Mucosa of stomach (tissue), 1 donor: ENCODE data around the gene NPBWR2.
"Not testable (repeated sequence)": the region's sequence is repeated elsewhere in the genome, so short reads cannot be mapped to it uniquely, and the experiment has no call there.

Experiments
- H3K27me3 ChIP-seq: one replicate; pipeline ENCODE4 v1.7.0; 2013; ENCODE audit warnings: mild to moderate bottlenecking, low read length; ENCODE audit not compliant: control insufficient read depth, insufficient read depth
- H3K36me3 ChIP-seq: one replicate; pipeline ENCODE4 v1.7.0; 2013; ENCODE audit warnings: low read length; ENCODE audit not compliant: control insufficient read depth, insufficient read depth
- H3K4me1 ChIP-seq: one replicate; pipeline ENCODE4 v1.7.0; 2013; ENCODE audit warnings: mild to moderate bottlenecking, low read length; ENCODE audit not compliant: control insufficient read depth, insufficient read depth
- H3K4me3 ChIP-seq: one replicate; pipeline ENCODE4 v1.7.0; 2013; ENCODE audit warnings: low read length
- H3K9ac ChIP-seq: one replicate; pipeline ENCODE4 v1.7.0; 2013; ENCODE audit warnings: mild to moderate bottlenecking, low read length, moderate library complexity
- H3K9me3 ChIP-seq: one replicate; pipeline ENCODE4 v1.7.0; 2013; ENCODE audit warnings: mild to moderate bottlenecking, low read length, moderate library complexity; ENCODE audit not compliant: control insufficient read depth
- donor health status: Pancreatic carcinoma.

NPBWR2 gene

DNA sequence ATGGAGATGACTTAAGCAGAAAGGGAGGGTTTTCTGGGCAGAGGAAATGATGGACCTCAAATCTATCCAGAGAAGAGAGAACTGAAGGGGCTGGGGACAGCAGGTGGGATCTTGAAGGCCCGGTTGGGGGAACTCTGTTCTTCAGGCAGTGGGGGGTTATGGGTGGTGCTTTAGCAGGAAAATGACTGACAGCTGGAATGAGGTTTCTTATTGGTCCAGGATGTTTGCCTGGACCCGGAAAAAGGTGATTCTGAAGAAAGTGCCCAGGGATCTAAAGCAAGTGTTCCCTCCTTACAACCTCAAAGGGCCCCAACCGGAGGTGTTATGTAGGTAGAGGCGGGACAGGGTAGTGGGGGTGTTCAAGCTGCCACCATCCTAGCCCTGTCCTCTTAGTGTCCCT lies 11.9 kb downstream of the NPBWR2 start:
- Histone ChIP-seq H3K9me3 (no peaks in the 10 kb centered on the region), H3K9ac (no peak overlapping the region), H3K4me1 (no peaks in the 10 kb centered on the region), H3K27me3 (peaks cover 11% of the 10 kb centered on the region), H3K4me3 (no peak overlapping the region), H3K36me3 (no peaks in the 10 kb centered on the region)

DNA sequence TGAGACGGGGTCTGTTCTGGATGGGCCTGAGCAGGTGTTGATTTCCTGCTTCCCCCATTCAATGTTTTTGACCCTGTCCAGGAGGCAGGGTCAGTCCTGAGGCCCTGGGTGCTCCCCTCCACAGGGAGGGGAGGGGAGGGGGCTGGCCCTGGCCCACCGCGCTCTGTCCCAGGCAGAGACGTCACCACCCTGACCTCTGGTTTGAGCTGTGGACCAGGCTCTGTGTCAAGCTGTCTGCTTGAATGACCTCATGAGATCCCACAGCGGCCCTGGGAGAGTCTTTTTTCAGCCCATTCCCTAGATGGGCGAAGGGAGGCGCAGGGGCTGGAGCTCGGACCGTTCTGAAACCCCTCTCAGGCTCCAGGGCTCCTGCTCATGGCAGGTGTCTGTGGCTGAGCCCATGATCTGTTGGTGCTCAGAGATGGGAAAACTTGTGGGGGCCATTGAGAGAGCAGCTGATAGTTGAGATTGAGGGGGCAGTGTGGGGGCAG lies 14.3 kb downstream of the NPBWR2 start:
- Histone ChIP-seq H3K4me3 (no peak overlapping the region), H3K27me3 (peaks cover 6% of the 10 kb centered on the region), H3K9ac (no peak overlapping the region), H3K9me3 (no peaks in the 10 kb centered on the region), H3K4me1 (no peaks in the 10 kb centered on the region), H3K36me3 (no peaks in the 10 kb centered on the region)

DNA sequence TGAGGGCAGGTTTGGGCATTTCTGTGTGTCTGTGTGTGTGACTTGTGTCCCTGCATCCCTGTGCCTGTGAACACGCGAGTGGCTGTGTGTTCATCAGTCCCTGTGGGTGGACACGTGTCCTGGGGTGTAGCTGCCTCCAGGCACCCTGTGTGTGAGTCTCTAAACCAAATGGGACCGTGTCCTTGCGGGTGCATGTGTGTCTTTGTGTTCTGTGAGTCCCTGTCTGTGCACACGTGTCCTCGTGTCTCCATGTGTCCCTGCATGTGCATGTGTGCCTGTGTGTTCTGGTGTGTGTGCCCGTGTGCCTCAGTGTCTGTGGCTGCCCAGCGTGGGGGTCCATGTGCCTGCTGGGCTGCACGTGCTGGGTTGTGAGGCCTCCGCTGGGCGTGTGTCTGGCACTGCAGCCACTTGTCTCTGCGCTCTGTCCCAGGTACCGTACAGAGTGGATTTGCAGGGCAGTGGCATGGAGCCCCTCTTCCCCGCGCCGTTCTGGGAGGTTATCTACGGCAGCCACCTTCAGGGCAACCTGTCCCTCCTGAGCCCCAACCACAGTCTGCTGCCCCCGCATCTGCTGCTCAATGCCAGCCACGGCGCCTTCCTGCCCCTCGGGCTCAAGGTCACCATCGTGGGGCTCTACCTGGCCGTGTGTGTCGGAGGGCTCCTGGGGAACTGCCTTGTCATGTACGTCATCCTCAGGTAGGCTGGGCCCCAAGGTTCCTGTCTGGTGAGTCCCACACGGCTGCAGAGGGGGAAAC lies 14.9 kb downstream of the NPBWR2 start:
- H3K36me3 ChIP-seq = no peaks in the 10 kb centered on the region
- no peak overlapping the region for H3K4me3 ChIP-seq
- no peak overlapping the region for H3K9ac ChIP-seq
- H3K9me3 ChIP-seq = no peaks in the 10 kb centered on the region
- no peaks in the 10 kb centered on the region for H3K4me1 ChIP-seq
- peaks cover 6% of the 10 kb centered on the region for H3K27me3 ChIP-seq

DNA sequence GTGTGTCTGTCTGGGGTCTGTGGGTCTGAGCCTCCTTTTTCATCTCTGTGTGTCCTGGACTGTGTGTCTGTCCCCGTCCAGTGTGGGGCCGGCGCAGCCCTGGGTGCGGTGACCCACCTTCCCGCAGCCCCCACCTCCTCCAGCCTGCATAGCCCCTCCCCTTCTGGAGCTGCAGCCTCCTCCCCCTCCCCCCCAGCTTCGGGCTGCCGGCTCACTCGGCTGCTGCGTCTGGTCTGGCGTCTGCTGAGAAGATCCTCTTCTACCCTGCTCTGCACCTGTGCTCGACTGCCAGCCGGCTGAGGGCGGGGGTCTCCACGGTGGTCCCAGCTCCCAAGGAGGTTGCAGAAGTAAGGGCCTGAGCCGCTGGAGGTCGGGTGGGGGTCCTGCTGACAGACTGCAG lies 15.6 kb downstream of the NPBWR2 start:
- Histone ChIP-seq H3K9me3 (no peaks in the 10 kb centered on the region), H3K4me3 (no peak overlapping the region), H3K36me3 (no peaks in the 10 kb centered on the region), H3K4me1 (no peaks in the 10 kb centered on the region), H3K27me3 (peaks cover 6% of the 10 kb centered on the region), H3K9ac (no peak overlapping the region)

DNA sequence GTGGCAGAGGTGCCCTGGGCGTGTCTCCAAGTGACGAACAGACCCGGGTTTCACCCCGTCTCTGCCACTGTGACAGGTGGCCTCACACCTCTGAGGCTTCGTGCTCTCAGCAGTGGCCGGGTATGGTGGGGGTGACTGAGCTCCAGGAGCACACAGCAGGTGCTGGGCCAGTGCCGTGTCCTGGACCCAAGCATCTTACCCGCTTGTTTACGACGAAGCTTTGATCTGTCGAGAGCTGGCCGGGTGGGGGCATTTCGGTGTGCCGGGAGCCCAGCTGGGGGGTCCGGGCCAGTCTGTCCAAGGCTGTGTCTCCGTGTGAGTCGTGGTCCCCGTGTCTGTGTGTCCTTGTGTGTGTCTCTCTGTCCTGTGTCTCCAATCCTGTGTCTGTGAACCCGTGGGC lies 16.0 kb downstream of the NPBWR2 start:
- Histone ChIP-seq H3K9me3 (no peaks in the 10 kb centered on the region), H3K9ac (no peak overlapping the region), H3K36me3 (no peaks in the 10 kb centered on the region), H3K4me3 (no peak overlapping the region), H3K4me1 (no peaks in the 10 kb centered on the region), H3K27me3 (peaks cover 7% of the 10 kb centered on the region)

DNA sequence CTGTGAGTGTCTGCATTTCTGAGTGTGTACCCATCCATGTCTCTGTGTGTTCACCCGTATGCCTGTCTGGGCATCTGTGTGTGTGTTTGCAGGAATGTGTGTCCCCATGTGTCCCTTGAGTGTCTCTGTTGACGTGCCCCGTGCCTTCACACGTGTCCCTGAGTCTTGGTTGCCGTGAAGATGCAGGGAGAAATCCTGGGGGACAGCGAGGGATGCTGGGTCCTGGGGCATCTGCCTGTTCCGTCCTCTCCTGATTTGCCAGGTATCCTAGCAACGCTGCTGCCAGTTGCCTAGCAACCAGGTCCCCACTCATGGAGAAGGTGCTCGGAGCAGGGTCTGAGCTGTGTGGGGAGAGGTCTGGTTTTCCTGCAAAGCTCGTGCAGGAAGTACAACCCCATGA lies 17.2 kb downstream of the NPBWR2 start:
- no peaks in the 10 kb centered on the region for H3K36me3 ChIP-seq
- H3K4me3 ChIP-seq = no peak overlapping the region
- H3K4me1 ChIP-seq = no peaks in the 10 kb centered on the region
- H3K9ac ChIP-seq = no peak overlapping the region
- no peaks in the 10 kb centered on the region for H3K9me3 ChIP-seq
- peaks cover 17% of the 10 kb centered on the region for H3K27me3 ChIP-seq

DNA sequence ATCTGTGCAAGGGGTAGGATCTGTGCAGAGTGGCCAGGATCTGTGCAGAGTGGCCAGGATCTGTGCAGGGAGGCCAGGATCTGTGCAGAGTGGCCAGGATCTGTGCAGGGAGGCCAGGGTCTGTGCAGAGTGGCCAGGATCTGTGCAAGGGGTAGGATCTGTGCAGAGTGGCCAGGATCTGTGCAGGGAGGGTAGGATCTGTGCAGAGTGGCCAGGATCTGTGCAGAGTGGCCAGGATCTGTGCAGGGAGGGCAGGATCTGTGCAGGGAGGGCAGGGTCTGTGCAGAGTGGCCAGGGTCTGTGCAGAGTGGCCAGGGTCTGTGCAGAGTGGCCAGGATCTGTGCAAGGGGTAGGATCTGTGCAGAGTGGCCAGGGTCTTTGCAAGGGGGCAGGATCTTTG lies 18.8 kb downstream of the NPBWR2 start:
- not testable (repeated sequence) for H3K36me3 ChIP-seq, H3K9ac ChIP-seq, H3K9me3 ChIP-seq, H3K4me1 ChIP-seq, H3K4me3 ChIP-seq
- H3K27me3 ChIP-seq = peaks cover 32% of the 10 kb centered on the region

DNA sequence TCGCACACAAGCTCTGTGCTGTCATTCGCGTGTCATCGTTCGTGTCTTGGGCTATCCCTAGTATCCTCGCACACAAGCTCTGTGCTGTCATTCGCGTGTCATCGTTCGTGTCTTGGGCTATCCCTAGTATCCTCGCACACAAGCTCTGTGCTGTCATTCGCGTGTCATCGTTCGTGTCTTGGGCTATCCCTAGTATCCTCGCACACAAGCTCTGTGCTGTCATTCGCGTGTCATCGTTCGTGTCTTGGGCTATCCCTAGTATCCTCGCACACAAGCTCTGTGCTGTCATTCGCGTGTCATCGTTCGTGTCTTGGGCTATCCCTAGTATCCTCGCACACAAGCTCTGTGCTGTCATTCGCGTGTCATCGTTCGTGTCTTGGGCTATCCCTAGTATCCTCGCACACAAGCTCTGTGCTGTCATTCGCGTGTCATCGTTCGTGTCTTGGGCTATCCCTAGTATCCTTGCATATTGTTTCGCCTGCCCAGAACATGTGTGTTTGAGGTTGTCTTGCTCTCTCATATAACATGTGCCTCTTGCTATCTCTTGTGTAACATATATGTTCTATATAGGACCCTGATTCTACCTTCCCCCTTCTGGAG lies 20.0 kb downstream of the NPBWR2 start:
- not testable (repeated sequence) for H3K9ac ChIP-seq, H3K4me1 ChIP-seq, H3K36me3 ChIP-seq, H3K9me3 ChIP-seq, H3K4me3 ChIP-seq
- H3K27me3 ChIP-seq = peaks cover 37% of the 10 kb centered on the region

DNA sequence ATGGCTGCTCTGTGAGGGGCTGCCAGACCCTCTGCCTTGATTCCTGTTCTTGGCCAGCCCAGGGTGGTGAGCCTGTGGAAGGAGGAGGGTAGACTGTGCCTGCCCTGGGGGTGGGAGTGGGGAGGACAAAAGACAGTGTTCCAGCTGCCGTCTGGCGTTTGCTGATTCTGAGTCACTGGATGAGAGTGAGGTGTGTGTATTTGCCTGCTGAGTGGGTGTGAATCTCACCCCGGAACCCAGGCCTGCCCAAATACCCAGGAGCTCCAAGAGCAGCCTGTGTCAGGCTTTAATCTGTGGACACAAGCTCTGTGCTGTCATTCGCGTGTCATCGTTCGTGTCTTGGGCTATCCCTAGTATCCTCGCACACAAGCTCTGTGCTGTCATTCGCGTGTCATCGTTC lies 20.6 kb downstream of the NPBWR2 start:
- Histone ChIP-seq H3K4me3 (no peak overlapping the region), H3K36me3 (no peaks in the 10 kb centered on the region), H3K4me1 (peaks cover 7% of the 10 kb centered on the region), H3K9me3 (no peaks in the 10 kb centered on the region), H3K27me3 (peaks cover 42% of the 10 kb centered on the region), H3K9ac (no peak overlapping the region)

DNA sequence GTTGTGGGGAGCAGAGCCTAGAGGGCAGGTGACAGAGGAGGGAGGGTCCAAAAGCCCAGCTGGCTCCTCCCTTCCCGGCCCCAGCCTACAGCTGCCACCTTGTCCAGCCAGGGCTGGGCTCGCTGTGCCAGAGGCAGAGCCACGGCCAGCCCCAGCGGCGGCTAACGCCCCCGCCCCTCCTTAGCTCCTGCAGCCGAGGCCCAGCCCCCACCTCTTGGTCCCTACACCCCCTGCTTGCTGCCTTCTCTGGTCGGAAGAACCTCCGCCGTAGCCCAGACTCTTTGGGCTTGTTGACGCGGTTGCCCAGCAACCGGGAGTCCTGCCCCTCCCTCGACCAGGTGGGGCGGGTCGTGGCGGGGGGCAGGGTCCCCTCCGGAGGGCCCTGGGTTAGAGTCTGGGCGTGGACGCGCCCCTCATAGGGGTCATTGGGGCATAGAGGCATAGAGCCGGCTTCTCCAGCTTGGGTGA lies 22.6 kb downstream of the NPBWR2 start:
- Histone ChIP-seq H3K36me3 (no peaks in the 10 kb centered on the region), H3K27me3 (peaks cover 49% of the 10 kb centered on the region), H3K9me3 (no peaks in the 10 kb centered on the region), H3K4me1 (peaks cover 7% of the 10 kb centered on the region), H3K9ac (no peak overlapping the region), H3K4me3 (no peak overlapping the region)

DNA sequence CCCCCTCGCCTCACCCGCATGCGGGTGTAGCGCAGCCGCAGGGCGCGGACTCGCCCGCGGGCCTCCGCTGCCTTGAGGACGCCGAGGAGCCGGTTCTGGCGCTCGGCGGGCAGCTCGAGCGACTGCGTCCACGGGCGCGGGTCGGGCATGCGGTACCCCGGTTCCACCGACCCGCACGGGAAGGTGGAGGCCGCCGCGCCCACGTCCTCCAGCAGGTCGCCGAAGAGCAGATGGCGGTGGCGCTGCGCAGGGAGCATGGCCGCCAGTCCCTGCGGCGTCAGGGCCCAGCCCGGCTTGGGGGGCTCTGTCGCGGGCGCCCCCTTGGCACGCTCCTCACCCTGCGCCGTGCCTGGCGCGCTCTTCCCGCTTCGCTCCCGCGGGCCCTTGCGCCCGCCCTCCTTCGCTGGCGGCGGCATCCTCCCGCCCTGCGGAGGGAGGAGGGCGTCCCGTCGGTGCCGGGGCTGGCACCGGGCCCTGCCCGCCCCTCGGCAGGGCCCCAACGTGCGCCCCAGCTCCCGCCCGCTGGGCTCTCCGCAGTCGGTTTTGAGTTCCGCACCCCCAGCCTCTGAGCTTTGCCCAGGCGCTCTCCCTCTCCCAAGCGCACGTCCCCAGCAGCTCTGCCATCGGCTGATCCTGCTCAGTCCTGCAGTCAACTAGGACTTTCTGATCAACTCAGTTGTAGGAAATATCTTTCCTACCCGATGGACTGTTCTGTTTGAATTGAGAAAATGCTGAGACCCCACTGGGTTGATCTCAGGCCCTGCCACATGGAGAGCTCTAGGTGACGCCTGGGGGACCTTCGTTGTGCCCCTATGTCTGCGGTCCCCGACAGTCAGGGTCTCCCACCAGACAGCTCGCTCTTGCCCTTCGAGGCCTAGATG lies 23.3 kb downstream of the NPBWR2 start, which contains the start of gene LKAAEAR1:
Gene LKAAEAR1, minus strand, starts transcription at position 595 of the 881 bp plus-strand sequence. Its CDS starts 179 bp downstream, at position 416.
- Histone ChIP-seq H3K4me3 (no peak within 1 kb of the TSS), H3K36me3 (no peaks in the 10 kb centered on the region), H3K4me1 (peaks cover 12% of the 10 kb centered on the region), H3K9me3 (no peaks in the 10 kb centered on the region), H3K9ac (no peak within 1 kb of the TSS), H3K27me3 (peaks cover 50% of the 10 kb centered on the region)

DNA sequence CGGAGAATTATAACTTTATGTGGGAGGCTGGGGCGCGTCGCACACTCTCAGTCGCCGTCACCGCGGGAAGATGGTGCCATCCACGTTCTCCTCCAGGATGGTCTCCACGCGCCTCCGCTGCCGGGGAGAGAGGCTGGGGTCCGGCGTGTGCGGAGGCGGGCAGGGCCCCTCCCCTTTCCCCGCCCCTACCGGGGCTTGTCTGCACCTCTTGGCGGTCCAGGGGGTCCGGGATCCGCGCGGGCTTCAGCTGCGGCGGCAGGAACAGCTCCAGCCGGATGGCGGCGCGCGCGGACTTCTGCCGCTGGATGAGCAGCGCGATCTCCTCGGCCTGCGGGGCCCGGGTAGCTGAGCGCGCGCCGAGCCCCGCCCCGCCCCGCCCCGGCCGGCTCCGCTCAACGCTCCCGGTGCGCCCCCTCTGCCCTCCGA lies 24.0 kb downstream of the NPBWR2 start:
- H3K4me3 ChIP-seq = no peak overlapping the region
- H3K4me1 ChIP-seq = peaks cover 18% of the 10 kb centered on the region
- H3K27me3 ChIP-seq = peaks cover 57% of the 10 kb centered on the region
- no peak overlapping the region for H3K9ac ChIP-seq
- no peaks in the 10 kb centered on the region for H3K36me3 ChIP-seq
- H3K9me3 ChIP-seq = no peaks in the 10 kb centered on the region
